ENCODE measurements around the gene RHBG.

RHBG gene

GRCh38 chr1:156386949-156387869 is 18.2 kb downstream of the RHBG start:
- DNase-seq, result no peak

GRCh38 chr1:156387870-156388173 is 18.8 kb downstream of the RHBG start:
- DNase-seq, result no peak

- DNase-seq, result no peak
Measured at GRCh38 chr1:156388174-156389137, 19.4 kb downstream of the RHBG start.

GRCh38 chr1:156389311-156389710 is 20.3 kb downstream of the RHBG start:
- no peak for DNase-seq

- DNase-seq, result no peak
Measured at GRCh38 chr1:156390469-156391365, 21.7 kb downstream of the RHBG start.

DNA sequence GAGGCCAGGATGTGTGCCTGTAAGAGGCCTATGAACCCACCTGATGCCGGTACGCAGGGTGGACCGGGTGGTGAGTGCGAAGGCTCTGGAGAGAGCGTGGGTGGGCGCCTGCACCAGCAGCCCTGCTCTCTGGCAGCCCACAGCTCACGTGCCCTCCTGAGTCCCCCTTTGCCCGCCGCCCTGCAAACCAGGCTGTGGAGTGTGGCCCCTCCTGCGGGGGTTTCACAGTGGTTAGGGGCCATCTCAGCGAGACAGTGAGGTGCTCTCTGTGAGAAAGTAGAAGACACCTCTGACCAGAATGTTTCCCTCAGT is 22.3 kb downstream of the RHBG start:
- DNase-seq, result no peak

GRCh38 chr1:156391701-156392100 is 22.7 kb downstream of the RHBG start:
- DNase-seq, result no peak

GRCh38 chr1:156392452-156392853 is 23.4 kb downstream of the RHBG start:
- no peak for DNase-seq

- DNase-seq, result no peak
Measured at GRCh38 chr1:156393095-156393494, 24.1 kb downstream of the RHBG start.

- no peak for DNase-seq
Measured at GRCh38 chr1:156394082-156394481, 25.1 kb downstream of the RHBG start.

DNA sequence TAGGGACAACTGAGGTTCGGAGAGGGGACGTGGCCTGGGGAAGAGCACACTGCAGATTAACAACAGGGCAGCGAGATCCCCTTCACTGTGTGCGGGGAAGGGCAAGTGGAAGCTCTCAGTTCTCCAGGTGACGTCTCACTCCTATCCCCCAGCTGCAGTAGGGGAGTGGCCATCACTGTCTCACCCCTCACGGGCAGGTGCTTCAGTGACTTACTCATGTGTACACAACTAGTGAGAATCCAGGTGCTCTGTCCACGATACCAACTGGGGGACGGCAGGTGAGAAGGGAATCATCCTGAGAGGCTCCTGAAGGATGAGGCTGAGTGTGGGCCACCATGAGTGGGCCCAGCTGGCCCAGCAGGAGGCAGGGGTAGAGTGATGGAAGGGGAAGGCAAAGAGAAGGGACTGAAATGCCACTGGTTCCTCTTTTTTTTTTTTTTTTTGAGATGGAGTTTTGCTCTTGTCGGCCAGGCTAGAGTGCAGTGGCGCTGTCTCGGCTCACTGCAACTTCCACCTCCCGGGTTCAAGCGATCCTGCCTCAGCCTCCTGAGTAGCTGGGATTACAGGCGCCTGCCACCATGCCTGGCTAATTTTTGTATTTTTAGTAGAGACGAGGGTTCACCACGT is 25.9 kb downstream of the RHBG start:
- no peak for DNase-seq

DNA sequence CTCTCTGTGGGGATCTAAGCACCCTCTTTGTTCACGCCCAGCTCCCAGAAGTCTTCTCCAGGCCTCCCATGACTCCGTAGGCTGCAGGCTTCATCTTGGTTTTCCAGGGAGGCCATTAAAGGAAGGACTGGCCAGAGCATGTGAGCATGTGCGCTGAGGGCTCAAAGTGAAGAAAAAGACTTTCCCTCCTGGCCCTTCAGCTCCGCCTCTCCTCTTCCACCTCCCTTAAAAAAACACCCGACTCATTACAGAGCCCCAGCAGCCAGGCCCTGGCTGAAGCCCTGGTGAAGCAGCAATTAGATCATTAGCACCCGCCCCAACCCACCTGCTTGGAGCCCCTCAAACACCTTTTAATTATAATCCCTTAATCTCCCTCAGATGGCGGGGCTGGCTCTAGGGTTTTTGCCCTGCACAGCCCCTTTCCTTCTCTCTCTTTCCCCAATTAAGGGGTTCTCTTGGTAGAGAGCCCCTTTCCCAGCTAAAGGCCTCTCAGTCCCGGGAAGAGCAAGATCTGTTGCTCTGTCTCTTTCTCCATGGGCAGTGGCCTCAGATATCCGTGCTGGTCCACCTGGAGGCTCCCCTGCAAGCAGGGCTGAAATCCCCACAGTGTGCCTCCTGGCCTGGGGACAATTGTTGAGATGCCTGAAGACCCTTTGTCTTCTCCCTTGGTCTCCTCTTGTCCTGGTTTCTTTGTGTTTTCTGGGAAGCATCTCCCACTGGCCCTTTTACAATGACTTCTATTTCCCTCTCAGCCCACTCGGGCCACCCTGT is 30.5 kb downstream of the RHBG start:
- DNase-seq, result no peak

DNA sequence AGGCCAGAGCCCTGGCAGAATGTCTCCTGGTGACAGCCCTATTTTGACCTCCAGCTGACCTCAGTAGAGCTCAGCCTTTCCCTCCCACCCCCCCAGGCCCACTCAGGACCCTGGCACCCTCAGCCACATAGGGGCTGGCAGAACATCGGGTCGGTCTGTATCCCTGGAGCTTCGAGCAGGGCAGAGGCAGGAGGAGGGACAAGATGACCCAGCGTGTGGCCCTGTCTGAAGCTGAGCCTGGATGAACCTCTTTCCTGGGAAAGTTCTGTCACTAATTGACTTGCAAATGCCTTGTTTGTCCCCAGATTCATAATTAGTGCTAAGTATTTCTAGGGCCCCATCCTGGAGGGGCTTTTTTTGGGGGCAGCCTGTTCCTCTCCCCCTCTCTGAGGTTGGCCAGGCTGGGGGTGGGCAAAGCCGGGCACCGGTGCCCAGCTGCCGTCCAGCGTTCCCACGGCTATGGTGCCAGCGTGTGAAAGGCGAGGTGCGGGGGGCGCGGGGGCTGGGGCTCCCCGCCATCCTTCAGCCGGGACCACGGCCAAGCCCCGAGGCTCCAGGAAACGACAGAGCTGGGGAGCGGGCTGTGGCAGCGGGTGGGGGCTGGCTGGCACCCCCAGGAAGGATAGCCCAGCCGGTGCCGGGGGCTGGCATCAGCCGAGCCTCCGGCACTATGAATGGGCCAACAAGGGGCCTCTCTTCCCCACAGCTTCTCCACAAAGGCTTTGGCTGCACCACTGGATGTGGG is 31.4 kb downstream of the RHBG start:
- DNase-seq, result no peak

- DNase-seq, result no peak
Measured at GRCh38 chr1:156401041-156401574, 32.1 kb downstream of the RHBG start.

GRCh38 chr1:156401681-156402081 is 32.7 kb downstream of the RHBG start:
- DNase-seq, result no peak

DNA sequence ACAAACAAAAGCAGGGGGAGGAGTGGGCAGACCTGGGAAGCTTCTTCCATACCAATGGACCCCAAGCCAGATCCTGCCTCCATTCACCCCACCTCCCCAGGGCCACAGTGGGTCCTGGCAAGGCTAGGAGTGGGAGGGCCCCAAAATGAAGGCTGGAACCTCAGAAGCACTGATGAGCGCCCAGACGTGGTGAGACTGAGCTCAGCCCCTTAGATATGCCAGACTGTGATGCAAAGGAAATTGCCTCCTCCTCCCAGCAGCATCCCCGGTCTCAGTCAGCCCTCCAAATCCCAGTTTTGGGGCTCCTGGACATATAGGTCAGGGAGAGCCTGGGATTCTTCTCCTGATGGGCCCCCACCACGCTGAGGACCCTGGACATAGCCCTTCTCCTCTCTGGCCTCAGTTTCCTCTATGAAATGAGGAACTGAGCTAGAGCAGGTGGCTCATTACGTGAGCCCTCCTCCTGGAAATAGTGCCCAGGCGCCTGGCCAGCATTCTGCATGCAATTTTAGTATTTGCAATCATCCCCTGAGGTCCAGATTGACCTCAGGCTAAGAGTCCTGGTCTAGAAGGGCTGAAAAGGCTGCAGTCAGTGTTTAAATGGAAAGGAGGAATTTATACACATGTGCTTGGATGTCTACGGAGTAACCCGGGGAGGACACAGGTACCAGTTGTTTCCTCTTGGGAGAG is 33.5 kb downstream of the RHBG start:
- DNase-seq, result no peak

DNA sequence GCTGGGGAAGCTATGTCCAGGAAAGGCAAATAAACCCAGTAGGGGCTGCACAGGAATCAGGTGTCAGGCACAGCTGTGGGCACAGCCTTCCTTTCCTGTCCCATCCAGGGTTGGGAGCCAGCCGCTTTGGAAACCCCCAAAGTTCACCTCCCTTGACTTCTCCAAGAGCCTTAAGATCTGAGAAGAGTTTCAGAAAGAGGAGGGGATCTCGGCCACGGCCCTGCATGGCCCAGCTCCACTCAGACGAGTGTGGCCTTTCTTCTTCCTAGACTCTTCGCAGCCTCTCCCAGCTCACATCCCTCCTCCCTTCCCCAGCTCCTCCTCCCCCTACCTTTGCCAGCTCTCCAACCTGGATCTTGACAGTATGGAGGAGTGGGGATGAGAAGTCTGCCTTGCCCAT is 36.7 kb downstream of the RHBG start:
- DNase-seq, result no peak

- DNase-seq, result no peak
Measured at GRCh38 chr1:156406251-156406650, 37.2 kb downstream of the RHBG start.

DNA sequence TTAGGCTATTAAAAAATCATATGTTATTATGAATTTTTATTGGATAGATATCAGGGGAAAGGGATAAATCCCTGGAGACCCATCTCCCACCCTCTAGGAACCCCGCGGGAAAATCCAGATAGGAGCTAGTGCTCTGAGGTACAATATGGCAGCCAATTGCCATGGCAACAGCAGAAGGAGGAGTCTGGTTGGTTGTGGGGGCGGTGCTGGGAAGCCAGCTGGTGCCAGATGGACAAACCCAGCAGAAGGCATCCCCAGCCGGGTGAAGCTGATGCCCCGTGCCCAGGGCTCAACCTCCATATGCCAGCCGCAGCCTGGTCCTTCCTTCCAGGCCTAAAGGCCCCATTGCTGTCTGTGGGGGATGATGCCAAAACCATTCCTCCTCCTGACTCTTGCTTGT is 38.3 kb downstream of the RHBG start:
- no peak for DNase-seq

GRCh38 chr1:156407760-156408159 is 38.7 kb downstream of the RHBG start:
- DNase-seq, result no peak
